ENCODE data around the gene TC2N. TPM values are rescaled to one million over a fixed set of nuclear protein-coding genes. Genes with fewer than 3 reads are reported as not detected.
"Not testable (repeated sequence)": the region's sequence is repeated elsewhere in the genome, so short reads cannot be mapped to it uniquely, and the experiment has no call there.

The TC2N gene
- total RNA-seq, 1 donor from 2014 or later = 21.5 TPM

DNA sequence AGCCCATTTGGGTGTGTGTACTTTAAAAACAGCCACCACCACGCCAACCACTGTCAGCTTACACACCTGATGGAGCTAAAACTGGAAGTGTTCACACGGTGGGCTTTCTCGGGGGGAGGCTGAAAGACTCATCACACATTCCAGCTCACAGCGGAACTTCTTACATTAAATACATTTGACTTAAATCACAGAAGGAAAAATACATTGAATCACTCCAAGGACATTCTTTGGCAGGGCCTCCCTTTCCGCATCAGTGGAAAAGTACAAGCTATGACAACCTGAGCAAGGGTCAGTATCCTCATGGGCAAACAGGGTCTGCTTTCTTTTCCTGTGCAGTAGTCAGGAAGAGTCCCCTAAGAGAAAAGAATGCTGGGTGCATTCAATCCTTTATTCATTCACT lies 31.0 kb upstream of the TC2N start:
- intact Hi-C loops (cut with micrococcal nuclease) = no loop called here
- Mint-ChIP-seq H3K27me3 (ENCODE audit: insufficient read depth) (peaks cover 8% of the 10 kb centered on the region), H3K36me3 (ENCODE audit: low read depth) (no peaks in the 10 kb centered on the region), H3K9me3 (no peaks in the 10 kb centered on the region), H3K4me3 (no peak overlapping the region), H3K27ac (no peak overlapping the region), H3K4me1 (ENCODE audit: low read depth) (peaks cover 6% of the 10 kb centered on the region)
- DNase-seq (ENCODE audit: low spot score) = no peak

DNA sequence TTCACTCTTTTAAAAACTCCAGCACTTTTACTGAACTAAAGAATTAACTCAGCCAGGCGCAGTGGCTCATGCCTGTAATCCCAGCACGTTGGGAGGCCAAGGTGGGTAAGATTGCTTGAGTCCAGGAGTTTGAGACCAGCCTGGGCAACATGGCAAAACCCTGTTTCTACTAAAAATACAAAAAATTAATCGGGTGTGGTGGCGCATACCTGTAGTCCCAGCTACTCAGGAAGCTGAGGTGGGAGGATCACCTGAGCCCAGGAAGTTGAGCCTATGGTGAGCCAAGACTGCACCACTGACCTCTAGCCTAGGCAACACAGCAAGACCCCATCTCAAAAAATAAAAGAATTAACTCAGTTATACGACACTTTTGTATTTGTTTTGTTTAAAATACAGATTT lies 30.4 kb upstream of the TC2N start:
- DNase-seq (ENCODE audit: low spot score); H3K27me3 Mint-ChIP-seq (ENCODE audit: insufficient read depth); H3K4me3 Mint-ChIP-seq; H3K9me3 Mint-ChIP-seq; H3K36me3 Mint-ChIP-seq (ENCODE audit: low read depth); intact Hi-C loops (cut with micrococcal nuclease); H3K27ac Mint-ChIP-seq: not testable (repeated sequence)
- peaks cover 12% of the 10 kb centered on the region for H3K4me1 Mint-ChIP-seq (ENCODE audit: low read depth)

DNA sequence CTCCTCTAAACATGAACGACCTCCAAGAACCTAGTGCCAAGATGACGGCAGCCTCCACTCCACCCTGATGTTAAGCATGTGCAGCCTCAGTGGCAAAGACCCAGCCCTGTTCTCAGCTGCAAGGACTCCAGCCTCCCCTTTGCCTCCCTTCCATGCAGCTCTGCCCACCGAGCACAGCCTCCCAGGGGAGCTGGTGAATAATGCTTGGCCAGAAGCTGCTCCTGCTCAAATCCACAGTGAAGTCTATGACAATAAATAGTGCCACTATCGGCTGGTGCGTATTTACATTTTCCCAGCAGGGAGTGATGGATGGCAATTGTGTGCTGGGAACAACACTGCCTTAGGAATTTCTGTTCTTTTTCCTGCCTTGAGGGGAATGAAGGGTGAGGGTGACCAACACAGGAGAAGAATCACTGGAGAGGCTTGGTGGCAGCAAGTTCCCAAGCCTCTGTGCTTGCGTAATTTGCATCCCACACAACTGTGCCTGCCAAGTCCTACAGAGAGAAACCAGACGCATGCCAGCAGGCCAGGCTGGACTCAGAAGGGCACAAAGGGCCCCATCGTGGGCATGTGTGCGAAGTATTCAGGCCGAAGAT lies 29.9 kb upstream of the TC2N start:
- Mint-ChIP-seq H3K27ac (no peak overlapping the region), H3K27me3 (ENCODE audit: insufficient read depth) (peaks cover 8% of the 10 kb centered on the region), H3K36me3 (ENCODE audit: low read depth) (no peaks in the 10 kb centered on the region), H3K9me3 (no peaks in the 10 kb centered on the region), H3K4me3 (no peak overlapping the region), H3K4me1 (ENCODE audit: low read depth) (peaks cover 14% of the 10 kb centered on the region)
- intact Hi-C loops (cut with micrococcal nuclease) = no loop called here
- DNase-seq (ENCODE audit: low spot score) = no peak

DNA sequence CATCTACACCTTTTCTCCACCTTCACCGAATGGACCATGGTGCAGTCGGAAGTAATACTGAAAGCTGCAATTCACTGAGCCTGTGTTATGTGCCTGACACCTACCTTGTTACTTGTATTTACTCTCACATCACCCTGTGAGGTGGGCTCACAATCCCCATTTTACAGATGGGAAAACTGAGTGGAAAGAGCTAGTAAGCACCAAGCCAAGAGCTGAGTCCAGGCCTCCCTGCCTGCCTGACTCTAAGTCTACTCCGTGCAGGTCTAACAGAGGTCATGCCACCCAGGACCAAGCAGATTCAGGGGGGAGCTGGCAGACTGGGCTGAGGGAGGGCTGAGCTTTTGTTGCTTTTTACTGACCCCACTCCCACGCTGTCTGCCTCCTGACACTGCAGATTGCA lies 29.1 kb upstream of the TC2N start:
- no peak overlapping the region for H3K4me3 Mint-ChIP-seq
- no peaks in the 10 kb centered on the region for H3K36me3 Mint-ChIP-seq (ENCODE audit: low read depth)
- intact Hi-C loops (cut with micrococcal nuclease) = no loop called here
- DNase-seq (ENCODE audit: low spot score) = no peak
- peaks cover 3% of the 10 kb centered on the region for H3K27me3 Mint-ChIP-seq (ENCODE audit: insufficient read depth)
- H3K27ac Mint-ChIP-seq = no peak overlapping the region
- no peaks in the 10 kb centered on the region for H3K9me3 Mint-ChIP-seq
- peaks cover 17% of the 10 kb centered on the region for H3K4me1 Mint-ChIP-seq (ENCODE audit: low read depth)

DNA sequence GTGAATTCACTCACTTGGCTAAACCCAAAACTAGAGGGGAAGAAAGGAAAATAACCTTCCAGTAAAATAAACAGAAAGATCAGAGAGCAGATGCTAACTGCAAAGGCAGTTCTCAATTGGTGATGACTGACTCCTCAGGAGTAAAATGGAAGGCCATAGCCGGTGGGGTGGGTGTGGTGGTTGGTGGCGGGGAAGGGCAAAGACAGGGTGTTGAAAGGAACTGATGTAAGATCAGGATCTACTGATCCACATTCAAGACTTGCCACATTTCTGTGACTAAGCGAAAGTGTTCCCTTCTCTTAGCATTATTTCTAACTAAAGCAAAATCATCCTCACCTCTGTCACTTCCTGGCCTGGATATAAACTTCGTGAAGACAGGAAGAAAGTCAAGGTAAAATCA lies 26.3 kb upstream of the TC2N start:
- intact Hi-C loops (cut with micrococcal nuclease) = loop anchor here (2.0 kb wide), 1 partner anchor 21 kb away; no protein-coding TSS in a partner anchor
- Mint-ChIP-seq H3K27me3 (ENCODE audit: insufficient read depth) (no peaks in the 10 kb centered on the region), H3K4me3 (no peak overlapping the region), H3K36me3 (ENCODE audit: low read depth) (no peaks in the 10 kb centered on the region), H3K4me1 (ENCODE audit: low read depth) (peaks cover 34% of the 10 kb centered on the region), H3K27ac (peak overlapping the region; percentile 57), H3K9me3 (no peaks in the 10 kb centered on the region)
- no peak for DNase-seq (ENCODE audit: low spot score)

DNA sequence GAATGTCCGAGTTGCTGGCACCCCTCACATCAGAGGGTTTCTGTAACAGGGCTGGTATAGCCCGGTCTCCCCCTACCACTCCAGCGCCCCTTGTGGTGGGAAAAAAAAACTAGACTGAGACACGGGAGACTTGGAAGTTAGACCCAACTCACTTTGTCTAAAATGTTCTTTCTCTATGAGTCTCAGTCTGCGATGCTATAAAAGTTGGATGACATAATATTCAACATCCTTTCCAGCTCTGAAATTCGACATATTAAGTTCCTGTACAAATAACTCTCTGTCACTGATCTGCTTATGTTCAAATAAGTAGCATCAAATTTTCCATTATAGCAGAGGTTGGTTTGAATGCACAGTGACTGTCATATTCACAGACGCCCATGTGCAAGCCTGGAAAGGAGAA lies 25.7 kb upstream of the TC2N start:
- no peak for DNase-seq (ENCODE audit: low spot score)
- Mint-ChIP-seq H3K27ac (no peak overlapping the region), H3K4me1 (ENCODE audit: low read depth) (peaks cover 34% of the 10 kb centered on the region), H3K36me3 (ENCODE audit: low read depth) (no peaks in the 10 kb centered on the region), H3K27me3 (ENCODE audit: insufficient read depth) (no peaks in the 10 kb centered on the region), H3K4me3 (no peak overlapping the region), H3K9me3 (no peaks in the 10 kb centered on the region)
- intact Hi-C loops (cut with micrococcal nuclease) = loop anchor here (2.0 kb wide), 1 partner anchor 20 kb away; no protein-coding TSS in a partner anchor

DNA sequence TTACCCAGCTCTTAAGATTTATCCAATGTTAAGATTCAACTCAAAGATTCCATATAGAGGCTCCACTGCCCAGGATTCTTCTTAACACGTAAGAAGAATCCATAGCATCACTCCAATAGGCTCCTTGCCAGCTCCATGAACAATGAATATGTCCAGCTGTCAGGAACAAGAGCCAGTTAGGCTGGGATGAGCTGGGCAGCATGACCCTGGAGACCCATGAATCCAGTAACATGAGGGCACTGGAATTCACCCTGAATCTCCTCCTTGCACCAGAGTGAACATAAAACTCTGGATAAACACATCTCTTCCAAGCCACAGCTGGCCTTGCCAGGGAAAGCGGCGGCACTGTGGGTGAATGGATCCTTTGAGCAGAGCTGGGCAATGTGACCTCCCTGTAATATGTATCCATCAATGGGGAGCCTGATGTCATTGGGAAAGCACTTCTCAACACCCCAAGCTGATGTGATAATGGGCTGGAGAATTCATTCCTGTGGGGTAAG lies 24.4 kb upstream of the TC2N start:
- H3K27me3 Mint-ChIP-seq (ENCODE audit: insufficient read depth) = no peaks in the 10 kb centered on the region
- no peak overlapping the region for H3K27ac Mint-ChIP-seq
- no peaks in the 10 kb centered on the region for H3K36me3 Mint-ChIP-seq (ENCODE audit: low read depth)
- no peak for DNase-seq (ENCODE audit: low spot score)
- no peak overlapping the region for H3K4me3 Mint-ChIP-seq
- H3K4me1 Mint-ChIP-seq (ENCODE audit: low read depth) = peaks cover 37% of the 10 kb centered on the region
- H3K9me3 Mint-ChIP-seq = no peaks in the 10 kb centered on the region
- intact Hi-C loops (cut with micrococcal nuclease) = loop anchor here (2.0 kb wide), 1 partner anchor 19 kb away; no protein-coding TSS in a partner anchor

DNA sequence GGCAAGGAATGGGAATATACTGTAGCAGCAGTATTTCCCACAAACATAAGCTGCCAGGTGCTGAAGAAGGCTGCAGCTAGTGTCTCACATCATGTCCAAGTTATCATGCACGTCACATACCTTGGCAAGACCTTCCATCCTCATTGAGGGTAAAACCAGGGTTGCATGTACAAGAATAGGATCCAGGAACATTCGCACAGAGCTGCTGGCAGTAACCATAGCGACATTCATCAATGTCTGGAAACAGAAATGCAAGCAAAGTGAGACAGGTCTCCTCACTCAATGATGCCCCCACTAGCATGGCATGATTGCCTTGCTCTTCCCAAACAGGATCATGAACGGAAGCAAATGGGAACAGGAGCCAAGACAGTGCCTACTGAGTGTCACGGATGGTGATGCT lies 23.8 kb upstream of the TC2N start:
- no peaks in the 10 kb centered on the region for H3K9me3 Mint-ChIP-seq
- no peak for DNase-seq (ENCODE audit: low spot score)
- no peaks in the 10 kb centered on the region for H3K27me3 Mint-ChIP-seq (ENCODE audit: insufficient read depth)
- no peak overlapping the region for H3K27ac Mint-ChIP-seq
- peaks cover 40% of the 10 kb centered on the region for H3K4me1 Mint-ChIP-seq (ENCODE audit: low read depth)
- H3K4me3 Mint-ChIP-seq = no peak overlapping the region
- intact Hi-C loops (cut with micrococcal nuclease) = no loop called here
- no peaks in the 10 kb centered on the region for H3K36me3 Mint-ChIP-seq (ENCODE audit: low read depth)

DNA sequence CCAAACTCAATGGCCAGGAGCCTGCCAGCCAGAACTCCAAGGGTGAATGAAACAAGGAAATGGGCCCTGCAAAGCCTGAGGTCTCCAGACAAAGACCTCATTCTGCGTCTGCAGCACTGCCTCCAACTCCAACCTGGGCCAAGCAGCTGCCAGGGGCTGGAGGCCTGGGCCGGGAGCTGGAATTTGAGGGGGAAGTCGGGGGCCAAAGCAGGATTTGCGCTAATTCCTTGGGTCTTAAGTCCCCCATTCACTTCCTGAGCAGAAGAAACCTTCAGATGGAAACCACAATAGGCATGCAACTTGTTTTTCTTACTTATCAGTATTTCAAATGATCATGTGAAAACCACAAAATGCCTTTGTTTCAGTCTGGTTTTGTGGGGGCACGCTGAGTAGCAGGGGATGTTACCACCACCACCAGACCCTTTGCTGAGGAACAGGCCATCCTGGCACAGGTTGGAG lies 23.0 kb upstream of the TC2N start:
- Mint-ChIP-seq H3K9me3 (no peaks in the 10 kb centered on the region), H3K4me1 (ENCODE audit: low read depth) (peaks cover 40% of the 10 kb centered on the region), H3K4me3 (no peak overlapping the region), H3K36me3 (ENCODE audit: low read depth) (no peaks in the 10 kb centered on the region), H3K27ac (peak overlapping the region; percentile 23), H3K27me3 (ENCODE audit: insufficient read depth) (no peaks in the 10 kb centered on the region)
- no peak for DNase-seq (ENCODE audit: low spot score)
- intact Hi-C loops (cut with micrococcal nuclease) = no loop called here

DNA sequence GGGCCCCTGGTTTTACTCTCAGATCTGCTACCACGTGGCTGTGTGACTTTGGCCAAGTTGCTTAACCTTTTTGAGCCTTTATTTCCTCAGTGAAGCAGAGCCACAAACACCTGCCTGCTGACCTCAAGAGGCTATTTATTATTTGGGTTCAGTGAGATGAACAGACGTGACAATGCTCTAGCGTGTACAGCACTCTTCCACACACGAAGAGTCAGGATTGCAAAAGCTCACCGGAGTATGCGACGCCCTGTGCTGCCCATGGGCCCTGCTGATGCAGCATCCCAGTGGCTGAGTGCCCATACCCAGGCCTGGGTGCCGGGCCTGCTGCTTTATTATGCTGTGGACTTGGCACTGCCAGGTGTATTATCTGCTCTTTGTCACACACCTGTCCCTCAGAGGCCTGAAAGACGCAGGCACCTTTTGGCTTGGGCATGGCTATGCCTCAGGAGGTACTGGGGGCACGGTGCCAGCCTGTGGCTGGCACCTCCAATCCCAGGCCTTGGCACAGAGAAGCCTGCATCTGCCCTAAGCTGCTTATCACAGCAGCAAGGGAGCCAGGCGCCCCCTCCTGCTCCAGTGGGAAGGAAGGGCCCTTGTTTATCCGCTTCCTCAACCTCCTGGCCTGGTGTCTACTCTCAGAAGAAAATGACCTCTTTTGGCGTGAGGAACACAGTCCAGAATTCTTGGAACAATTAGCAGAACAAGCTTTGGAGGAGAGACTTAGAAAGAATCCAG lies 22.3 kb upstream of the TC2N start:
- Mint-ChIP-seq H3K27ac (peak overlapping the region; percentile 23), H3K4me3 (no peak overlapping the region), H3K27me3 (ENCODE audit: insufficient read depth) (no peaks in the 10 kb centered on the region), H3K36me3 (ENCODE audit: low read depth) (no peaks in the 10 kb centered on the region), H3K4me1 (ENCODE audit: low read depth) (peaks cover 40% of the 10 kb centered on the region), H3K9me3 (no peaks in the 10 kb centered on the region)
- intact Hi-C loops (cut with micrococcal nuclease) = no loop called here
- no peak for DNase-seq (ENCODE audit: low spot score)

DNA sequence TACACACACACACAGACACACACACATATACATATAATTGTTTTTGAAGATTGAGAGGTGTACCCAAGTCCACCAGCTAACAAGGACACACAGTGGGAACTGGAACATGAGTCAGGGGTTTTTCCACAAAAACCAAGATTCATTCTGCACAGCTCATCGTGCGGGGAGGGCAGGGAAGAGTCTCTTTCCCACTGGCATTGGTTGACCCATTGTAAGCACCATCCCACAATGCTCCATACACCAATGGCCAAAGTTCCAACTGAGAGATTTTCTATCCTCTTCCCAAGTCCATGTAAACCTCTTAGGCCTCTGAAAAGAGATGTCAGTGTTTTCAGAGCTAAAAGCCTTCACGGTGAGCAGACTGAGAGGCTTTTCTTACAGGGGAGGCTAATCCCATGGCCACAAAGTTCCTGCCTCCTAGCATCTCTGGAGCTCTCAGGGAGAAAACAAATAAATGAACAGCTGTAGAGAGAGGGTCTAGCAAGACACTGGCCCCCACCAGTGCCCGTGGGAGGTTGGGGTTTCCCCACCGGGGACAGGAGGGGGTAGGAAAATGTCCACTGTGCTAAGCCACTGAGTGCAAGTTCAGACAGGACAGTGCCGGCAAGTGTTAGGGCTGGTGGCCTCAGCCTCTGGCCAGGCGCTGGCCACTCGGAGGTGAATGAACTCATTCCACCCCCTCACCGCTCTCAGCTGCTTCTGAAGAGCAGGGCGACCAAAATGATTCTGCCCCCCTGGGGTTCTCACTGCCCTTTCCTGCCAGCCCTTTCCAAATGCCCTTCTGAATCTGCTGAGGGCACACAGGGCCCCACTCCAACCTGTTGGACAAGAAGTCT lies 21.5 kb upstream of the TC2N start:
- Mint-ChIP-seq H3K9me3 (no peaks in the 10 kb centered on the region), H3K4me3 (no peak overlapping the region), H3K4me1 (ENCODE audit: low read depth) (peaks cover 47% of the 10 kb centered on the region), H3K27me3 (ENCODE audit: insufficient read depth) (peaks cover 3% of the 10 kb centered on the region), H3K36me3 (ENCODE audit: low read depth) (no peaks in the 10 kb centered on the region), H3K27ac (no peak overlapping the region)
- intact Hi-C loops (cut with micrococcal nuclease) = no loop called here
- no peak for DNase-seq (ENCODE audit: low spot score)

DNA sequence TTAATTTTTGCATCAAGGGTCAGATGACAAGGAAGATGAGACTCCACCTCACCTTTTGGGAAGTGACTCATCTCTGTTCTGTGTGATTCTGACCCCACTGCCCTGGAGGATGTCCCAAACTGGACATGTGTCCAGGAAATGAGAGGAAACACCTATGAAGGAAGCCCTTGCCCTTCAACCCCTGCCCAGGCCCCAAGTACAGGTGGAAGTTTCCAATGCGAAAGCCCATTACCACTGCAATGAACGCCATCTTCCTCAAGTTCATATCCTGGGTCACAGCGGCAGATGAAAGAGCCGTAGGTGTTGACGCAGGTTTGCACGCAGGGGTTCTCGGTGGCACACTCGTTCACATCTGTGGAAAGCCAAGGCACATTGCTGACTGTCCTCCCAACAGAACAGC lies 19.6 kb upstream of the TC2N start:
- Mint-ChIP-seq H3K27ac (no peak overlapping the region), H3K4me1 (ENCODE audit: low read depth) (peaks cover 33% of the 10 kb centered on the region), H3K9me3 (no peaks in the 10 kb centered on the region), H3K4me3 (no peak overlapping the region), H3K27me3 (ENCODE audit: insufficient read depth) (peaks cover 3% of the 10 kb centered on the region), H3K36me3 (ENCODE audit: low read depth) (no peaks in the 10 kb centered on the region)
- no peak for DNase-seq (ENCODE audit: low spot score)
- intact Hi-C loops (cut with micrococcal nuclease) = no loop called here

DNA sequence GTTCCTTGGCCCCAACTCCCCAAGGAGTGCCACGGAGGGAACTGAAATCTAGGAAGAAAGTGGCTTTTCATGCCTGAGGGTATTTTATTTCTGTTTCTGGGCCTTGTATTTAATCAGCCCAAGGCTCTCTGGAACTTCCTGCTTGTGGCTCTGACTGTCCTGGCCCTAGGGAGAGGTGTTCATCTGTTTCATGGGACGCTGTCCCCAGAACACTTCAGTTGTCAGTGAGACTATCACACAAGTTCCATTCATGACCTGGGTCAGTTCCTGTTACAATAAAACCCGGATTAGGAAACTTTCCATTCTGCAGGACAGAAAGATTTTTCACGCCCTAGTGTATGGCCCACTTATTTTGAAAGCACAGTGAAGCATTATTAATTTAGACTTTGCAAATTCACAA lies 18.5 kb upstream of the TC2N start:
- Mint-ChIP-seq H3K27ac (no peak overlapping the region), H3K4me3 (no peak overlapping the region), H3K4me1 (ENCODE audit: low read depth) (peaks cover 32% of the 10 kb centered on the region), H3K9me3 (no peaks in the 10 kb centered on the region), H3K36me3 (ENCODE audit: low read depth) (no peaks in the 10 kb centered on the region), H3K27me3 (ENCODE audit: insufficient read depth) (peaks cover 3% of the 10 kb centered on the region)
- no peak for DNase-seq (ENCODE audit: low spot score)
- intact Hi-C loops (cut with micrococcal nuclease) = no loop called here
